HG03342 (cell line): ENCODE measurements around the gene LYPD6B.

Source experiments
- ATAC-seq: cut with Tn5 transposase; IDR thresholded peaks from one replicate; pipeline ENCODE4 v1.9.1; 2021; ENCODE audit warnings: mild to moderate bottlenecking, moderate library complexity; ENCODE audit not compliant: unreplicated experiment

Gene LYPD6B

DNA sequence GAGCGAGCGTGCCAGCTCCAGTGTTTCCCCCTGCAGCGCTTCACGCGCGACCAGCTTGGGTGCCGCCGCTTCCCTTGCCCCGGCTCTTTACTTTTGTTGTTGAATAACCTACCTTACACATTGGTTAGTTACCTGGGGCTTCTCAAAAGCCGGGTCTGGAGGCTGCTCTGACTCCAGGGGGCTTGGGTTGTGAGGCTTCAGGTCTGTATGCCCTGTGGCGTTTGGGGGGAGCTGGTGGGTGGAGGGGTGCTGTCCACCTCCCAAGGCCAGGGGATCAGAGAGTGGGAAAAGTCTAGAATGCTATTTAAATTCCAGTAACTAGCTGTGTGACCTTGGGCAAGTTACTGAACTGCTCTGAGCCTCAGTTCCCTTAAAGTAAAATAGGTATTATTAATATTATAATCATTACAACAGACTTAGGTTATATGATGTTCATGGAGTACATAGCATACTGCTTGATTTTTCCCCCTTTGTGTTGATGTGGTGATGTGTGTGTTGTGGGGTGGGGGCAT, 770 bp downstream of the LYPD6B start:
- ATAC-seq = no peak

- peak; percentile 42 for ATAC-seq
Measured at GRCh38 chr2:149040451-149040850, 2.0 kb downstream of the LYPD6B start.

DNA sequence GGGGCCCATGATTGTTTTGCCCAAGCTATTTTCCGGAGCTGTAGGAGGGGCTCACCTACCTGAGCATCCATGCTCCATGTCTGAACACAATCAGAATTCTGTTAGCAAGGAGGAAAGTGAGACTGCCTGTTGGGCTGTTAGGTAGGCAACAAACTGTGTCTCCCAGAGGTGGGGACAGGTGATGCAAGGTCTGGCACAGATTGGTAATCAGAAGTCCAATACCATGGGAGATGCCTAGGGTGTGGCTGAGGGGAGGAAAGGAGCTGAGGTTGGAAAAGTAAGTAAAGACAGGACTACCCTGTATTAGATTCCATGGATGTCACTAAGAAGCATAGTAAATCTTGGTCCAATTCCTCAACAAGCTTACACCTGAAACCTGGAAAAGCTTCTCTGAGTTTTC, 3.0 kb downstream of the LYPD6B start:
- ATAC-seq = no peak

- no peak for ATAC-seq
Measured at GRCh38 chr2:149042881-149043280, 4.4 kb downstream of the LYPD6B start.

DNA sequence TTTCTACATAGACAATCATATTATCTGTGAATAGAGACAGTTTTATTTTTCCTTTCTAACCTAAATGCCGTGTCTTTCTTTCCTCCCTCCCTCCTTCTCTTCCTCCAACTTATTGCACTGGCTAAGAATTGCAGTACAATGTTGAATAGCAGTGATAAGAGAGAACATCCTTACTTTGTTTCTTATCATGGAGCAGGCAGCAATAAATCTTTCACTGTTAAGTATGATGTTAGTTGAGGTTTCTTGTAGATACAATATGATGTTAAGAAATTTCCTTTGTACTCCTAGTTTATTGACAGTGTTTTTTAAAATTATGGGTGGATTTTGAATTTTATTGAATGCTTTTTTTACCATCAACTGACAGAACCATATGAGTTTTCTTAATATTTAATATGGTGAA, 6.0 kb downstream of the LYPD6B start:
- ATAC-seq = no peak

GRCh38 chr2:149047118-149047517, 8.6 kb downstream of the LYPD6B start:
- ATAC-seq = no peak

- ATAC-seq = no peak
Measured at GRCh38 chr2:149049142-149049541, 10.6 kb downstream of the LYPD6B start.

DNA sequence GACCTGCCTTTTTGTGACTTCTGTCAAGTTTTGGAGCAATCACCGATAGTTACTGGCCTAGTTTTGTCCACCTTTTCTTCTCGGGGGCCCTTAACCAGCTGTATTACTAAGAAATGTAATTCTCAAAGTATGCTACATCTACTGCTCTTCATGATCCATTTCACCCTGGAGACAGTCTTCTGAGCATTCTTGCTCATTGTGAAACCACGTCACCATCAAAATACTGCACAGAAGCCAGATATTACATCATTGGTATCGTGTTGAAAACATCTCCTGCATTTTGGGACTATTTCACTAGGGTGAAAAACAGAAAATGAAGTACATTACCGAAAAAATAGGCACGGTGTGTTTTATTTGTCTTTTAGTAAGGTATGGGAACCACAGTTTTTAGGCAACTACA, 11.7 kb downstream of the LYPD6B start:
- ATAC-seq = peak; percentile 85

DNA sequence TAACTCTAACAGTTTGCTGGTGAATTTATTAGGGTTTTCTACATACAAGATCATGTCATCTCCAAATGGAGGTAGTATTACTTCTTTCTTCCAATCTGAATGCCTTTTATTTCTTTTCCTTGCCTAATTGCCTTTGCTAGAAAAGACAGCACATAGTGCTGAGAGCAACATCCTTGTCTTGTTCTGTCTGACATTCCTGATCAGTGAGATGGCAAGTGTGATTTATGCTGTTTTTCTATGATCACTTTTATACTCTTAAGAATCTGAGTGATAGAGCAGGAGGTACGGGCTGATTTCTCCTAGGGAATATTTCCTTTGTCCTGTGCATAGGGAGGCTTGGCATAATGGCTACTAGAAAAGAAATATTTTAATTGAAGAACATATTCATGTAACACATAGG, 17.3 kb downstream of the LYPD6B start:
- ATAC-seq = no peak

DNA sequence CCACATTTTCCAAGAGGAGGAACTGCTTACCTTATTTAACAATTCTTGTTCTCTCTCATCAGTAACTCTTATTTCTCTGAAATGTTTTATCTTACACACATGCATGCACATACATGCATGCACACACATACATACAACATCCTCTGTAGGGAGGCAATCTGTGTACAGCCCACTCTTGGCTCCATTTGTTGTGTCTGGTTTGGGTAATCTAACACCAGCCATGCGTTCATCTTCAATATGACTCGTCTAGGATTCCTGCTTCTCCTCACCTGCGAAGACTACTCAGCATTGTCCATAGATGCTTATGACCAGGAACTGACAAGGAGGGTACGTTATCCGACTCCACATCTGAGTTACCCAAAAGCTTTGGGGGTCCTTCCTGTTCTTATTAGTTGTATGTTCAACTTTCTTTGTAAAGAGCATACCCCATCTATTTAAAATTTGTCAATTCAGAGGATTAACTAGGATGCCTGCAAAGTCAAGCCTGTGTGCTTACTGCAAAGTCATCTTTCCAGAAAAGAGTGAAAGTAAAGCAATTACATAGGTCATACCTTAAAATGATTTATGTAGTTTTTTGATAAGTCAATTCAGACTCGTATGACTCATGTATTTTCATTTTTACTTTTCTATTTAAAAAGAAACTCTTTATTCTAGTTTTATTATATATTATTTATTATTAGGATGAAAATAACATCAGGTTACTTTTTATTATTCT, 18.2 kb downstream of the LYPD6B start:
- ATAC-seq = no peak

GRCh38 chr2:149057401-149057800, 18.9 kb downstream of the LYPD6B start:
- ATAC-seq = no peak

- ATAC-seq = no peak
Measured at GRCh38 chr2:149058936-149059335, 20.4 kb downstream of the LYPD6B start.

- ATAC-seq = no peak
Measured at GRCh38 chr2:149059822-149060221, 21.3 kb downstream of the LYPD6B start.

GRCh38 chr2:149061133-149061745, 22.7 kb downstream of the LYPD6B start:
- ATAC-seq = no peak

DNA sequence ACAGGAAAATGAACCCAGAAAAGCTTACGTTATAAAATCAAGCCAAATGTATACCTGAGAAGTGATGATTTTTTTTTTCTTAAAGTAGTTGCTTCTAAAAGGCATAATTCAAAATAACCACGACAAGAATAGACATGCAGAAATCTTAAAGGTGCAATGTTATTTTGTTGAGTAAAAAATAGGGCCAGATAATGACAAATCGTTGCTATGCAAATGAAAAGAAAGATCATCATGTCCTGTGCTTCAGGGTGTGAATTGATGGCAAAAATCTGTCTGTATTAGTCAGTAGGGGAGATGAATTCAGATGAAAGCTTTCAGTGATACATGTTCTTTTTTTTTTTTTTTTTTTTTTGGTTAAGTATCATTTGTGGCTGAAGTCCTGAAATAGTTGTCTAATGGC, 24.0 kb downstream of the LYPD6B start:
- ATAC-seq = no peak

DNA sequence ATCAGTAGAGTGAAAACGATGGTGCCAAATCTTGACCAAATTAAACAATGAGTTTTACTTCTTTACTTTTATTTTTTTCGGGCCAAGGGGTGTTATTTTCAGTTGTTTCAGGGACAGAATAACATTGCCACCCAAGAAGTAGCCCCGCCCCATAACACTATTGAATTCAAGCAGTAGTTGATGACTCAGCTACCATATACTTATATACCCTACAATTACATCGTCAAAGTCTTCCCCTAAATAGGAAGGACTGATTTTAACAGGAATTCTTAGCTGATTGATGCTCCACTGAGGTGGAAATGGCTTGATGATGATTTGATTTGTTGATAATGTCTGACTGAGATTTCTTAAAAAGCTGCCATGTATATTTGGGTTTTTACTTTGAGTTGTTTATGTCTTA, 24.7 kb downstream of the LYPD6B start:
- ATAC-seq = no peak

DNA sequence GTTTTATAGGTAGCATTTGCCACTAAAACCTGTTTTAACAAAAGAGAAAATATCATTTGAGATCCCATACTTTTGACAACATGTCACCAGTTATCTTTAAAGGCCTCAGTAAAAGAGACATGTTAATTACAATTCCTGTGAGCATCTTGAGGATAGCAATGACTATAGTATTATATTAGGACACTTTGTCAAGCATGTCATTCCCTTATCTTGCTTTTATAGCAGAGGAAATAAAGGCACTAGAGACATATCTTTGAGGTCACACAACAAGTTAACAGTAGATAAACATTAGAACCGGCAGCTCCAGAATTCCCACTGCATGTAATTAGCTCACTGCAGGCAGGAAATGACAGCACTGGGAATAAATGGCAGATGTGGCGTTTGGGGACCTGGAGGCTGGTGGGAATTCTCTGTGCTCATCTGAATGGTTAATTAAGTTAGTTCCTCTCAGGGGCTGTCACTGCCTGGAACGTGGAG, 25.9 kb downstream of the LYPD6B start:
- no peak for ATAC-seq

DNA sequence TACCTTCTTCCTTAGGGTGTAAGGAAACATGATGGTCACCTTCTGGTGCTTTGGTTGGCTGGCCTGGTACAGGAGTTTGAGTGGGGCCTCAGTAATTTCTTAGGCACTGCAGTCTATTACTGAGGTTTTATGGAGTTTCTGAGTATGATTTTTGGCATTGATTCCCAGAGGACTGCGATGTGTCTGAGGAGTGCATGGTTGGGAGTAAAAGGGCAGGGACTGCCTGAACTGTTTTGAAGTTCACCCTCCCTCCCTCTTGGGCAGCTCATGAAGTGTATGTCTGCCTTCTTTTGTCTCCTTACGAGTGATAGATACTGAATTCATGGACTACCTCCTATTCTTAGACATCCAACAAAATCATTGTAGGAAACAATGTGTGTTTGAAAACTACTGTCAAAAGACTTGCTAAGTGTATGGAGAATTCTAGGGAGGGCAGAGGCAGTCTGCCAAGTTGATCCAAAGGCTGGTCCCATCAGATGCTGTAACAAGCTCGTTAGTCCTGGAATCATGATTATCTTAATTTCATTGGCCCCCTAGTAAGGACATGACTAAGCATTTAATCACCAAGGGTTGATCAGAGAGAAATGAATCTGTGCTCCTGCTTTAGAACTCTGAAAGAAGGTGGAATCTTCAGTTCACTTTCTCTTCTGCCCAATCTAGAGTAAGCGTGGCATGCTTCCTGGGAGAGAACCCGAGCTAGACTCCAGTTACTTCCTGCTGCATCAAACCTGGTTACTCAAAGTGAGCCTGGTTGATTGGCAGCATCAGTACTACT, 26.5 kb downstream of the LYPD6B start:
- ATAC-seq = no peak

DNA sequence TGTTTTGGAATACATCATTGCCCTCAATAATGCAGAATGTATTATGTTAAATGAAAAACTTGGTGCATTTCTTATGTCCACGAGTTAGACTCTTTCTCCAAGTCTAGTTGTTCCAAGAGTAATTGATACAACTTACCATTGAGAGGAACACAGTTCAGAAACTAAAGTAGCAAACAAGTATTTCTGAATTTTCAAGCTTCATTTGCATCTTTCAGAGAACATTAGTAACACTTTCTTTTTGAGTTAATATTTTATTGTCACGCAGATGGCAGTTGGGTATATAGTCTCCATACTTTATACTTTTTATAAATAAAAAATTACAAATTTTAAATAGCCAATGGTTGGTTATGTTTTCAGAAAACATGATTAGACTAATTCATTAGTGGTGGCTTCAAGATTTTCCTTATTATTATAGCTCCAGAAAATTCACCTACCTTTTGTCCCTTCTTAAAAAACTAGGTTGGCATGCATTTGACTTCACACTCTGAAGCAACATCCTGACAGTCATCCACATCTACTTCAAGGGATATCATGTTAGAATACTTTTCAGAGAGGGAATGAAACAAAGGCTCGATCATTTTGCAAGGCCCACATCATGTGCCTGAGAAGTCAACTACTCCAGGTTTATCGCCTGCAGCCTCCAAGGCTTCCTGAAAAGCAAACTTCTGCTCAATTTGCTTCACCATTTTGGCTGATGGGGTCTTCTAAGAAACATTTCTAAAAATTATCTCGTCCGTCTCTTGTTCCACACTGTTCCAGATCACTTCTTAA, 29.9 kb downstream of the LYPD6B start:
- ATAC-seq = no peak

- no peak for ATAC-seq
Measured at GRCh38 chr2:149068996-149069888, 30.7 kb downstream of the LYPD6B start.
